Suprapubic skin (tissue), 4 donors: ENCODE measurements around the gene STKLD1. TPM values are rescaled to one million over a fixed set of nuclear protein-coding genes. Genes with fewer than 3 reads are reported as not detected.
A peak's percentile ranks its signal among the peaks of the same experiment; 100 is the strongest.

Source experiments
- DNase-seq, 2 donors: peaks; one replicate each; pipeline ENCODE4 v3.0.0-alpha.2; 2019; ENCODE audit warnings: low spot score in 2 of 2
- H3K27ac ChIP-seq: fragments of 200-600 bp; sonication (generic); one replicate; pipeline ENCODE4 v1.5.1; 2019
- H3K27me3 ChIP-seq: fragments of 200-600 bp; sonication (generic); one replicate; pipeline ENCODE4 v1.5.1; 2019
- H3K36me3 ChIP-seq: fragments of 200-600 bp; sonication (generic); one replicate; pipeline ENCODE4 v1.5.1; 2019
- H3K4me1 ChIP-seq: fragments of 200-600 bp; sonication (generic); one replicate; pipeline ENCODE4 v1.5.1; 2019
- H3K4me3 ChIP-seq: fragments of 200-600 bp; sonication (generic); one replicate; pipeline ENCODE4 v1.5.1; 2019; ENCODE audit warnings: mild to moderate bottlenecking
- H3K9me3 ChIP-seq: fragments of 200-600 bp; sonication (generic); one replicate; pipeline ENCODE4 v1.5.1; 2019
- CTCF ChIP-seq, 2 donors: fragments of 200-600 bp in 1 of 2; fragments of 450-650 bp in 1 of 2; sonication (generic) in 1 of 2; IDR thresholded peaks; one replicate each; pipeline ENCODE4 v1.5.1; 2016 to 2019; ENCODE audit warnings: antibody characterized with exemption in 2 of 2, mild to moderate bottlenecking in 1 of 2, moderate library complexity in 1 of 2
- EP300 ChIP-seq: sonication (generic); formaldehyde crosslinking; IDR thresholded peaks from one replicate; pipeline ENCODE4 v1.6.1; 2017; ENCODE audit warnings: antibody characterized with exemption
- POLR2A ChIP-seq, 2 donors: fragments of 450-650 bp; IDR thresholded peaks; one replicate each; pipeline ENCODE4 v1.6.1; 2017; ENCODE audit warnings: antibody characterized with exemption in 2 of 2, mild to moderate bottlenecking in 2 of 2, moderate library complexity in 2 of 2
- POLR2AphosphoS5 ChIP-seq, 3 donors: sonication (generic); formaldehyde crosslinking; IDR thresholded peaks; one replicate each; pipeline ENCODE4 v1.6.1; 2017; ENCODE audit warnings: antibody characterized with exemption in 3 of 3
- WGBS: methylation state at CpG from one replicate; pipeline ENCODE4 v1.1.5; 2018; 5-methylcytosine and 5-hydroxymethylcytosine counted together
- total RNA-seq, 4 donors: library from RNA; depleted of rRNA; stranded (reverse); fragments of >200 nt; gene quantifications; one replicate each; pipeline ENCODE4 v1.1.0, GENCODE V29; 2016

The STKLD1 gene
- total RNA-seq, 4 donors from 2014 or later: 1.8 to 4.2 (median 2.3) TPM; not detected in 1

- Histone ChIP-seq H3K27me3 (no peaks in the 10 kb centered on the region), H3K9me3 (no peaks in the 10 kb centered on the region), H3K27ac (no peak overlapping the region), H3K4me1 (peaks cover 29% of the 10 kb centered on the region), H3K36me3 (no peaks in the 10 kb centered on the region), H3K4me3 (no peak overlapping the region)
- no peak for TF ChIP-seq EP300
- TF ChIP-seq POLR2AphosphoS5 (IDR thresholded peaks at IDR 0.05): no peak
- TF ChIP-seq CTCF (IDR thresholded peaks at IDR 0.05): no peak
- WGBS: 90% methylated on average over 14 of the region's 14 CpGs
- no peak for DNase-seq
Measured at GRCh38 chr9:133379153-133380086, 3.3 kb downstream of the STKLD1 start.

- no peaks in the 10 kb centered on the region for H3K27me3 ChIP-seq
- TF ChIP-seq CTCF (IDR thresholded peaks at IDR 0.05) (no peak), POLR2A (IDR thresholded peaks at IDR 0.05) (no peak)
- H3K4me1 ChIP-seq: peaks cover 20% of the 10 kb centered on the region
- no peak overlapping the region for H3K4me3 ChIP-seq
- DNase-seq: no peak
- no peaks in the 10 kb centered on the region for H3K9me3 ChIP-seq
- 83% methylated on average over 4 of the region's 4 CpGs for WGBS
- H3K36me3 ChIP-seq: no peaks in the 10 kb centered on the region
- H3K27ac ChIP-seq: no peak overlapping the region
Measured at GRCh38 chr9:133380734-133381133, 4.6 kb downstream of the STKLD1 start.

GRCh38 chr9:133382507-133383141, 6.5 kb downstream of the STKLD1 start:
- no peak overlapping the region for H3K27ac ChIP-seq
- no peaks in the 10 kb centered on the region for H3K27me3 ChIP-seq
- H3K36me3 ChIP-seq: no peaks in the 10 kb centered on the region
- H3K4me3 ChIP-seq: no peak overlapping the region
- WGBS: 93% methylated on average over 4 of the region's 4 CpGs
- no peak for DNase-seq
- no peaks in the 10 kb centered on the region for H3K9me3 ChIP-seq
- H3K4me1 ChIP-seq: peaks cover 9% of the 10 kb centered on the region
- TF ChIP-seq CTCF (IDR thresholded peaks at IDR 0.05) (no peak), POLR2A (IDR thresholded peaks at IDR 0.05) (no peak)

GRCh38 chr9:133383438-133383837, 7.3 kb downstream of the STKLD1 start:
- Histone ChIP-seq H3K36me3 (no peaks in the 10 kb centered on the region), H3K9me3 (no peaks in the 10 kb centered on the region), H3K27ac (no peak overlapping the region), H3K4me1 (peaks cover 8% of the 10 kb centered on the region), H3K27me3 (no peaks in the 10 kb centered on the region), H3K4me3 (no peak overlapping the region)
- peak in 1 of 2 donors; percentile 4 for TF ChIP-seq CTCF (IDR thresholded peaks at IDR 0.05)
- TF ChIP-seq EP300: no peak
- TF ChIP-seq POLR2AphosphoS5 (IDR thresholded peaks at IDR 0.05): no peak
- TF ChIP-seq POLR2A (IDR thresholded peaks at IDR 0.05): no peak
- 91% methylated on average over 3 of the region's 3 CpGs for WGBS
- no peak for DNase-seq

- H3K36me3 ChIP-seq: no peaks in the 10 kb centered on the region
- no peak for DNase-seq
- H3K27ac ChIP-seq: no peak overlapping the region
- H3K4me1 ChIP-seq: peaks cover 8% of the 10 kb centered on the region
- 91% methylated on average over 17 of the region's 17 CpGs for WGBS
- no peaks in the 10 kb centered on the region for H3K9me3 ChIP-seq
- H3K4me3 ChIP-seq: no peak overlapping the region
- TF ChIP-seq EP300 (no peak), POLR2A (IDR thresholded peaks at IDR 0.05) (no peak), POLR2AphosphoS5 (IDR thresholded peaks at IDR 0.05) (no peak), CTCF (IDR thresholded peaks at IDR 0.05) (no peak)
- H3K27me3 ChIP-seq: no peaks in the 10 kb centered on the region
Measured at GRCh38 chr9:133384736-133385321, 8.7 kb downstream of the STKLD1 start.
